Stimulated activated CD4-positive, alpha-beta T cell treated with anti-CD3 and anti-CD28 coated beads, Interleukin-15, amount 100 ng/mL, for 48 hours (primary cell): Measurements from ENCODE around the gene NPIPB12.
A peak's percentile ranks its signal among the peaks of the same experiment; 100 is the strongest.
"Not testable (repeated sequence)": the region's sequence is repeated elsewhere in the genome, so short reads cannot be mapped to it uniquely, and the experiment has no call there.

Experiments used
- DNase-seq, 2 donors: peaks; one replicate each; pipeline ENCODE4 v3.0.0-alpha.2; 2020; ENCODE audit warnings: low read depth in 2 of 2

Gene NPIPB12

GRCh38 chr16:29506308-29506707, at the start of gene NPIPB12:
NPIPB12 (minus strand) TSS chr16:29506408.
- DNase-seq, result not testable (repeated sequence)

- not testable (repeated sequence) for DNase-seq
Measured at GRCh38 chr16:29521520-29521919, 15.3 kb upstream of the NPIPB12 start.

DNA sequence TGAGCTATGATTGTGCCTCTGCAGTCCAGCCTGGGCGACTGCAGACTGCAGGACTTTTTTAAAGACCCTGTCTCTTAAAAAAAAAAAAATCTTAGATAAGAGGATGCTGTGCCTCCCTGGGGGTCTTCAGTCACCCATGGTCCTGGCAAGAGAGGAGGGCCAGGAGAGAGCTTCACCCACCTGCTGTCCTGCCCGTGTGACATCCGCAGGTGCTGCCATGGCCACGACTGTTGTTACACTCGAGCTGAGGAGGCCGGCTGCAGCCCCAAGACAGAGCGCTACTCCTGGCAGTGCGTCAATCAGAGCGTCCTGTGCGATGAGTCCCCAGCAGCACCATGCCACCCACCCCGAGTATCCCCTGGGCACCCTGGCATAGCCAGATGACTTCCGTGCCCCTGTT, 23.9 kb downstream of the NPIPB12 start:
- not testable (repeated sequence) for DNase-seq

GRCh38 chr16:29472065-29472464, 34.1 kb downstream of the NPIPB12 start:
- DNase-seq, result not testable (repeated sequence)

GRCh38 chr16:29469660-29470059, 36.5 kb downstream of the NPIPB12 start:
- DNase-seq, result peak in 1 of 2 donors; percentile 0

GRCh38 chr16:29467654-29468366, 38.4 kb downstream of the NPIPB12 start:
- DNase-seq, result not testable (repeated sequence)

DNA sequence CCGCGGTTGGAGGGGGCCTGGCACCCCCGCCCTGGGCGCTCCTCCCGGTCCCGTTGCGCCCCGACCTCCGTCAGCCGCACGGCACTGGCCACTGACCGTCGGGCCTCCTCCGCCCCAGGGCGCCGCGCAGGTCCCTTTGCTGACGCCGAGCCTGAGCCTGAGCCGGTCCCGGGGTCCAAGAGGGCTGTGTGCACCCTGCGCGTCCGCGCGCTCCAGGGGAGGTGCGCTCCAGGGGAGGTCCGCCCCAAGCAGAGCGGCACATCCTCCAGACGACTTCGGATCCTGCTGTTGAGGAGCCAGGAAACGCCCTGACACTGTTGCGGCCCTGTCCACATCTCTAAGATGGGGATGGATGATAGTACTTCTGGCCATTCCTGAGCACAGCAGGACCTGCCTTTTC, 39.3 kb downstream of the NPIPB12 start:
- not testable (repeated sequence) for DNase-seq

DNA sequence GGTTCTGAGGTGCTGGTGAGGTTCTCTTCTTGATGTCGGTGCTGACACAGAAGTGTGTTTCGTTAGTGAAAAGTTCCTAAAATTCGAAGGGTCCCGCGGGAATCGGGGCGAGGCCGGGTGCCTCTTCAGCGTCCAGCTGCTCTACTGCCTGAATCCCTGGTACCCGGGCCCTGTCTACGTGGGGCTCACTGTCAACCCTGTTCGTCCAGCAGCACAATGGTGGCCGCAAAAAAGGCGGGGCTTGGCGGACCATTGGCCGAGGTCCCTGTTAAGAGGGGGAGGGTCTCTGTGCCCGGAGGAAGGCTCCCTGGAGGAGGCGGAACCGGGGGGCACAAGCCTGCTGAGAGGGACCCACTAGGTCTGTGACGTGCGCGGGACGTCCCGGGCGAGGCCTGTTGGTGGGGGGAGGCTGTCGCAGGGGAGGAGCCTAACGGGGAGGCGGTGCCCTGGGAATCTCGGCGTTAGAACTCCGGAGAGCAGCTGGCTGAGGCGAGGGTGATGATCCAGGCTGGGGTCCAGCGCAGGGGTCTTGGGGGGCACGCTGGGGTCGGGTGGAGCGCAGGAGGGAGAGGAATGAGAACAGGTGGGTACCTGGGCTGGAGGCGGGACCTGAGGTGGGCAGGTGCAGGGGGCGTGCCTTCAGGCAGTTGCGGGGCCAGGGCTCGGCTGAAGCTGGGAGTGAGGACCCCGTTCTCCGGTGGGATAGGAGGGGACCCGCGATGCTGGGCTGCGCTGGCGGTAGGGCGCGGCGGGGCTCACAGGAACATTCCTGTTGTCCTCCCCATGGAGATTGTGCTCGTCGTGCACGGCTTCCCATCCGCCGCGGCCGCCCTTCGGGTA, 40.0 kb downstream of the NPIPB12 start:
- DNase-seq, result not testable (repeated sequence)

DNA sequence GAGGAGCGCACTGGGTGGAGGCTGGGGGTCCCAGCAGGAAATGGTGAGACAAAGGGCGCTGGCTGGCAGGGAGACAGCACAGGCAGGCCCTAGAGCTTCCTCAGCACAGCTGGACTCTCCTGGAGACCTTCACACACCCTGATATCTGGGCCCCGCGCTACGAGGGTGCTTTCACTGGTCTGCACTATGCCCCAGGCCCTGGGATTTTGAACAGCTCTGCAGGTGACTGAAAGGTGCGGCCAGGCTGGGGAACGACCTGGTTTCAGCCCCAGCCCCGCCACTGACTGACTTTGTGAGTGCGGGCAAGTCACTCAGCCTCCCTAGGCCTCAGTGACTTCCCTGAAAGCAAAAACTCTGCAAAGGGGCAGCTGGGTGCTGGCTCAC, 45.6 kb downstream of the NPIPB12 start:
- DNase-seq, result not testable (repeated sequence)

DNA sequence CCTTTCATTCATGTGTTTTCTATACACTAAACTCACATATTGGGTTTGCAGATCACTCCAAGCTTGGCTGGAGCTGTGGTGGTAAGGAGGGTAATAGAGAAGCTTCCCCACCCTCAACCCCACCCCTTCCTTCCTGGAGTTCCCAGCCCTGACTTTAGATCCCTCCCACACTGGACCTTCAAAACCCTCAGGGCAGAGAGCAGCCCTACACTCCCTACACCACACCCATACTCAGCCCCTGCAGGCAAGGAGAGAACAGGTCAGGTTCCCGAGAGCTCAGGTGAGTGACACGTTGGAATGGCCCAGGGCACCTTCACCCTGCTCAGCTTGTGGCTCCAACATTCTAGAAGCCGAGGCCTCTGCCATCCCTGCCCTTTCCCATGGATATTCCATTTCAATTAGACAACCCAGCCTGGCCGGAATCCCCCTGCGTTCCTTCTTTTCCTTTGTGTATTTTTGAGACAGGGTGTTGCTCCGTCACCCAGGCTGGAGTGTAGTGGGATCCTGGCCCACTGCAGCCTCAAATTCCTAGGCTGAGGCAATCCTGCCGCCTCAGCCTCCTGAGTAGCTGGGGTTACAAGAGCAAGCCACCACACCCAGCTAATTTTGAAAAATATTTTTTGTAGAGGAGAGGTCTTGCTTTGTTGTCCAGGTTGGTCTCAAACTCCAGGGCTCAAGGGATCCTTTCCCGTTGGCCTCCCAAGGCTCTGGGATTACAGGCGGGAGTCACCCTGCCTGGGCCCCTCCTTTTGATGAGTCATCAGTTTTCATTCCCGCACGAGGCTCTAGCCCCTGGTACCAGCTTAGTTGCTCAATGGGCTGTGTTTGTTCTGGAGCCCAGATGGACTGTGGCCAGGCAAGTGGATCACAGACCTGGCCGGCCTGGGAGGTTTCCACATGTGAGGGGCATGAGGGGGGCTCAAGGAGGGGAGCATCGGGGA, 46.2 kb downstream of the NPIPB12 start, which contains the start of gene SULT1A4:
Gene SULT1A4 (plus strand): TSS at position 208 of the 941 bp plus-strand sequence. CDS start 1,473 bp downstream, outside the sequence.
- not testable (repeated sequence) for DNase-seq

GRCh38 chr16:29457660-29458059, 48.5 kb downstream of the NPIPB12 start:
- DNase-seq, result not testable (repeated sequence)

DNA sequence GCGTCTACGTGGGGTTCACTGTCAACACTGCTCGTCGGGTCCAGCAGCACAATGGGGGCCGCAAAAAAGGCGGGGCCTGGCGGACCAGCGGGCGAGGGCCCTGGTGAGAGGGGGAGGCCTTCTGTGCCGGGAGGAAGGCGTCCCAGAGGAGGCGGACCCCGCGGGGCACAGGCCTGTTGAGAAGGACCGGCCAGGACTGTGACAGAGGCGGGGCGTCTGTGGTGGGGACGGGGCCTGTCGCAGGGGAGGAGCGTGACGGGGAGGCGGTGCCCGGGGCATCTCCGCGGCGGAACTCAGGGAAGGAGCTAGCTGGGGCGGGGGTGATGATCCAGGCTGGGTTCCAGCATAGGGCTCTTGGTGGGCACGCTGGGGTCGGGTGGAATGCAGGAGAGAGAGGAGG, 51.4 kb downstream of the NPIPB12 start:
- not testable (repeated sequence) for DNase-seq

DNA sequence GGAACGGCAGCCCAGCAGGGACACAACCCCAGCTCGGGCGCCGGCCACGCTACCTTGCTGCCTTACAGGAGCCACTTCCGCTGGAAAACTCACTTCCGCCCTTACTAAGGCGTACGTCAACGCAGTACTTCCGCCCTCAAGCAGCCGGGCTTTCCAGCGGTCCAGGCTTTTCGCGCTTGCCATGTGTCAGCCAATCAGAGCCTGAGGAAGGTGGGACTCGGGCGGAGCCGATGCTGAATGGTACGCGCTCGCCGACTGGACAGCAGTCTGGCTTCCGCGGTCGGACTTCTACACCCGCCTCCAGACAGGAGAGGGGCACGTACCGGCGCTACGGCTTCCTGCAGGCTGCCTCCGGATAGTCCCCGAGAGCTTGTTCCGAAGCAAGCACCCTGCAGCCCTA, 51.9 kb downstream of the NPIPB12 start, which contains the start of the genes BOLA2 and SLX1B:
Gene BOLA2 (minus strand): TSS at position 83 of the 400 bp plus-strand sequence. CDS start 98 bp downstream, outside the sequence.
Gene SLX1B (plus strand): TSS at position 265 of the 400 bp plus-strand sequence.
- not testable (repeated sequence) for DNase-seq

DNA sequence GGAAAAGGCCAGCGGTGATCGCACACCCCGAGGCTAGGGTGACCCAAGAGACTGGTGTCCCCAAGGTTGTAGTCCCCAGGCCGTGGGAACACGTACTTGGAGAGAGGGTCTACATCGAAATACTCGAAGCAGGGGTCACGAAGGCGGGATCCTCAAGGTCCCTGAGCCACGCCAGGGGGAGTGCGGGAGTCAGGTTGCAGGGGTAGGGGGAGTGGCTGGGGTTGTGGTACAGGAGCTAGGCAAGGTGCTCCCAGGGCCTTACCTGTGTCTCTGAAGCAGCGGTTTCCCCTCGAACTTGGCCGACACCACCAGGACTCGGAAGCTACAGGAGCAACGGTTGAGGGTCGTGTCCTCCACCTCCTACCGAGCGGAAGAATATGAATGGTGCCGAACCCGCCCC, 52.5 kb downstream of the NPIPB12 start:
- DNase-seq, result not testable (repeated sequence)
